Measurements from ENCODE around the gene NYAP2.

- TF ChIP-seq KDM1A (IDR thresholded peaks at IDR 0.05; ENCODE audit: borderline replicate concordance): no peak
- no peak for TF ChIP-seq BCL11A (IDR thresholded peaks at IDR 0.05; ENCODE audit: low read depth, low read length)
- no peak for TF ChIP-seq MEF2B (IDR thresholded peaks at IDR 0.05; ENCODE audit: partially characterized antibody, poor library complexity, severe bottlenecking)
- no peak for TF ChIP-seq ZBTB4 (CRISPR knock-in tag; IDR thresholded peaks at IDR 0.05)
- TF ChIP-seq SMC3 (IDR thresholded peaks at IDR 0.05; ENCODE audit: borderline replicate concordance, low read length): no peak
Observed at GRCh38 chr2:225429717-225430116, 30.2 kb downstream of the NYAP2 start.

Measured in GM12878 (cell line).